HepG2 (cell line): Measurements from ENCODE around the gene CEACAM21. TPM values are rescaled to one million over a fixed set of nuclear protein-coding genes. Genes with fewer than 3 reads are reported as not detected.

ENCODE experiments used
- ATAC-seq: fragments of 200-7000 bp; cut with Tn5 transposase; 3 replicates; pipeline ENCODE4 v1.9.1; 2020; ENCODE audit warnings: mild to moderate bottlenecking, moderate library complexity
- BruUV-seq: library from RNA; stranded (reverse); fragments of 400-500 nt; replicated peaks from 2 replicates; lab custom pipeline; 2021; lab: Mats Ljungman, UMichigan
- CTCF ChIA-PET: fragments of 300-600 bp; formaldehyde crosslinking; extraction: SDS; loops from one replicate; lab custom pipeline; 2021; ENCODE audit warnings: low total read pairs, inconsistent platforms, low intra/inter-chr PET ratio; lab: Yijun Ruan, JAX
- POLR2A ChIA-PET: fragments of 350-600 bp; sonication (Branson Sonifier 250); formaldehyde crosslinking; loops from one replicate; lab custom pipeline; 2020; ENCODE audit warnings: antibody characterized with exemption, inconsistent platforms; lab: Yijun Ruan, JAX
- DNase-seq: peaks from one replicate; pipeline ENCODE4 v3.0.0-alpha.2; 2015; ENCODE audit warnings: low spot score
- FAIRE-seq: peaks from 3 replicates; lab custom pipeline; 2011; peaks lifted over from hg19 to GRCh38; lab: Jason Lieb, UNC
- H2AFZ ChIP-seq: one replicate; pipeline ENCODE4 v1.6.1; 2011; ENCODE audit warnings: low read length, inconsistent platforms
- H3K27ac ChIP-seq: fragments of 300-600 bp; 3 replicates; pipeline ENCODE4 v1.8.0; 2011; ENCODE audit warnings: mixed run types, mild to moderate bottlenecking, mixed read lengths, low read length, inconsistent platforms; ENCODE audit not compliant: insufficient read depth; ENCODE audit errors: extremely low read length
- H3K27me3 ChIP-seq, 2 experiments: fragments of 200-600 bp in 1 of 2; 2 replicates in 1 of 2; 3 replicates in 1 of 2; pipeline versions ENCODE4 v1.6.0 to v1.8.0; 2011; ENCODE audit warnings: low read length in 2 of 2, mild to moderate bottlenecking in 2 of 2, moderate library complexity in 2 of 2, inconsistent platforms in 1 of 2; ENCODE audit not compliant: insufficient read depth in 2 of 2, control insufficient read depth in 1 of 2
- H3K36me3 ChIP-seq, 2 experiments: fragments of 200-600 bp in 1 of 2; replicated peaks in 1 of 2; 2 replicates in 1 of 2; 3 replicates in 1 of 2; pipeline versions ENCODE4 v1.5.1 to v1.8.0; 2011; ENCODE audit warnings: low read length in 2 of 2, inconsistent platforms in 1 of 2; ENCODE audit not compliant: insufficient read depth in 2 of 2, control insufficient read depth in 1 of 2
- H3K4me1 ChIP-seq: 2 replicates; pipeline ENCODE4 v1.5.1; 2012; ENCODE audit warnings: low read length, inconsistent platforms; ENCODE audit not compliant: insufficient read depth
- H3K4me2 ChIP-seq: 2 replicates; pipeline ENCODE4 v1.6.0; 2011; ENCODE audit warnings: low read depth, low read length, inconsistent platforms
- H3K4me3 ChIP-seq, 3 experiments: fragments of 200-600 bp in 1 of 3; sonication (generic), shearing (Covaris generic) in 1 of 3; replicated peaks in 1 of 3; 2 replicates each; pipeline ENCODE4 v1.5.1; 2011 to 2016; ENCODE audit warnings: low read length in 3 of 3, inconsistent platforms in 2 of 3, low read depth in 2 of 3, mild to moderate bottlenecking in 2 of 3, control low read depth in 1 of 3, mixed read lengths in 1 of 3; ENCODE audit not compliant: insufficient read depth in 1 of 3
- H3K79me2 ChIP-seq: one replicate; pipeline ENCODE4 v1.6.1; 2011; ENCODE audit warnings: low read length, inconsistent platforms; ENCODE audit not compliant: insufficient read depth
- H3K9ac ChIP-seq: 2 replicates; pipeline ENCODE4 v1.6.0; 2011; ENCODE audit warnings: mild to moderate bottlenecking, low read depth, low read length, inconsistent platforms; ENCODE audit not compliant: insufficient read depth
- H3K9me3 ChIP-seq: 2 replicates; pipeline ENCODE4 v1.5.1; 2012; ENCODE audit warnings: mild to moderate bottlenecking, low read length
- H4K20me1 ChIP-seq: 2 replicates; pipeline ENCODE4 v1.6.0; 2011; ENCODE audit warnings: inconsistent platforms, mild to moderate bottlenecking, low read length, moderate library complexity; ENCODE audit not compliant: insufficient read depth
- NCOA1 ChIP-seq: sonication (generic); formaldehyde crosslinking; IDR thresholded peaks from 2 replicates; pipeline ENCODE4 v1.9.0; 2021; ENCODE audit warnings: missing genetic modification reagents
- UBTF ChIP-seq: sonication (generic); formaldehyde crosslinking; IDR thresholded peaks from 2 replicates; pipeline ENCODE4 v1.4.0; 2020; ENCODE audit warnings: mild to moderate bottlenecking, missing genetic modification reagents
- ZBTB14 ChIP-seq: sonication (generic); formaldehyde crosslinking; IDR thresholded peaks from 2 replicates; pipeline ENCODE4 v1.4.0; 2020; ENCODE audit warnings: missing genetic modification reagents
- ZBTB2 ChIP-seq: sonication (generic); formaldehyde crosslinking; IDR thresholded peaks from 2 replicates; pipeline ENCODE4 v1.8.0; 2022; ENCODE audit warnings: low read depth, missing genetic modification reagents
- ZBTB3 ChIP-seq: sonication (generic); formaldehyde crosslinking; IDR thresholded peaks from 2 replicates; pipeline ENCODE4 v1.4.0; 2020; ENCODE audit warnings: low read depth, mild to moderate bottlenecking, moderate library complexity, missing genetic modification reagents, borderline replicate concordance
- ZNF33B ChIP-seq: sonication (generic); formaldehyde crosslinking; IDR thresholded peaks from 2 replicates; pipeline ENCODE4 v1.5.1; 2020; ENCODE audit warnings: mild to moderate bottlenecking, missing genetic modification reagents
- ZNF616 ChIP-seq: sonication (generic); formaldehyde crosslinking; IDR thresholded peaks from 2 replicates; pipeline ENCODE4 v1.5.0; 2020; ENCODE audit warnings: low read depth, mild to moderate bottlenecking, missing genetic modification reagents
- WGBS: methylation state at CpG from one replicate; pipeline ENCODE4 v1.1.6; 2017; ENCODE audit warnings: low lambda C conversion rate; 5-methylcytosine and 5-hydroxymethylcytosine counted together
- in situ Hi-C: cut with HindIII; loops from 2 replicates; pipeline ENCODE4 v1.10.0; 2017; ENCODE audit warnings: low pct_unique_long_range_greater_than_20kb; ENCODE audit not compliant: extremely low pct_ligation_motif_present
- intact Hi-C: fragments of 100-400 bp; cut with micrococcal nuclease; formaldehyde crosslinking; loops from one replicate; pipeline ENCODE4 v1.10.0; 2022; ENCODE audit not compliant: unreplicated experiment
- polyA plus RNA-seq, 8 experiments: library from polyadenylated mRNA; depleted of rRNA in 3 of 8; stranded (reverse) in 7 of 8; unstranded in 1 of 8; fragments of >200 nt; fragmentation: Illumina TruSeq in 4 of 8; extraction: Trizol in 4 of 8; gene quantifications; 2 replicates each; pipeline versions ENCODE4 v1.2.1 to v1.2.3, GENCODE V29; 2011 to 2016; ENCODE audit warnings: low read depth in 4 of 8, missing spikeins in 1 of 8, mixed read lengths in 1 of 8; ENCODE audit not compliant: insufficient read depth in 1 of 8
- total RNA-seq, 5 experiments: library from RNA; depleted of rRNA; stranded (reverse); fragments of >200 nt; fragmentation: Illumina TruSeq; extraction: Trizol; gene quantifications; 2 replicates each; pipeline ENCODE4 v1.2.3, GENCODE V29; 2016; ENCODE audit warnings: low read depth in 1 of 5

CEACAM21 gene
- total and polyA plus RNA-seq, 2 of the 13 experiments (the other 11 are each of a cell fraction or from before 2014, with no cell fraction given), result 0.05 TPM; not detected in 1

GRCh38 chr19:41529484-41530183, 46.3 kb upstream of the CEACAM21 start:
- H4K20me1 ChIP-seq, result no peaks in the 10 kb centered on the region
- H3K9ac ChIP-seq, result no peak overlapping the region
- no peaks in the 10 kb centered on the region for H3K36me3 ChIP-seq
- in situ Hi-C loops, result no loop called here
- H3K4me3 ChIP-seq, result no peak overlapping the region
- POLR2A ChIA-PET, result no interaction called here
- intact Hi-C loops, result no loop called here
- BruUV-seq, result no TSS peak
- ATAC-seq (no peak), FAIRE-seq (no peak), DNase-seq (no peak)
- H3K4me1 ChIP-seq, result no peaks in the 10 kb centered on the region
- H3K9me3 ChIP-seq, result no peaks in the 10 kb centered on the region
- H3K27ac ChIP-seq, result no peak overlapping the region
- 19% methylated on average over 4 of the region's 4 CpGs for WGBS
- CTCF ChIA-PET, result no interaction called here
- H3K79me2 ChIP-seq, result no peaks in the 10 kb centered on the region
- TF ChIP-seq ZBTB3 (CRISPR knock-in tag) (no peak), ZNF33B (no peak), ZBTB14 (CRISPR knock-in tag) (no peak), NCOA1 (CRISPR knock-in tag) (no peak), ZBTB2 (CRISPR knock-in tag) (no peak), UBTF (no peak), ZNF616 (CRISPR knock-in tag) (no peak)
- no peak overlapping the region for H3K4me2 ChIP-seq
- peaks cover 1 to 20% of the 10 kb centered on the region in 2 experiments; a peak in 3 of 5 replicates for H3K27me3 ChIP-seq
- H2AFZ ChIP-seq, result no peak overlapping the region
